HG03103 (cell line): ENCODE data around the gene KIF5B.
"Not testable (repeated sequence)": the region's sequence is repeated elsewhere in the genome, so short reads cannot be mapped to it uniquely, and the experiment has no call there.

ENCODE experiments used
- ATAC-seq: cut with Tn5 transposase; IDR thresholded peaks from one replicate; pipeline ENCODE4 v1.9.1; 2021; ENCODE audit warnings: low read depth; ENCODE audit not compliant: unreplicated experiment

The KIF5B gene

DNA sequence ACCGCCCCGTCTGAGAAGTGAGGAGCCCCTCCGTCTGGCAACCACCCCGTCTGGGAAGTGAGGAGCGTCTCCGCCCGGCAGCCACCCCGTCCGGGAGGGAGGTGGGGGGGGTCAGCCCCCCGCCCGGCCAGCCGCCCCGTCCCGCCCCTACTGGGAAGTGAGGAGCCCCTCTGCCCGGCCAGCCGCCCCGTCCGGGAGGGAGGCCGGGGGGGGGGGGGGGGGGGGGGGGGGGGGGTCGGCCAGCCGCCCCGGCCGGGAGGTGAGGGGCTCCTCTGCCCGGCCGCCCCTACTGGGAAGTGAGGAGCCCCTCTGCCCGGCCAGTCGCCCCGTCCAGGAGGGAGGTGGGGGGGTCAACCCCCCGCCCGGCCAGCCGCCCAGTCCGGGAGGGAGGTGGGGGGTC is 86.4 kb downstream of the KIF5B start:
- ATAC-seq: not testable (repeated sequence)

DNA sequence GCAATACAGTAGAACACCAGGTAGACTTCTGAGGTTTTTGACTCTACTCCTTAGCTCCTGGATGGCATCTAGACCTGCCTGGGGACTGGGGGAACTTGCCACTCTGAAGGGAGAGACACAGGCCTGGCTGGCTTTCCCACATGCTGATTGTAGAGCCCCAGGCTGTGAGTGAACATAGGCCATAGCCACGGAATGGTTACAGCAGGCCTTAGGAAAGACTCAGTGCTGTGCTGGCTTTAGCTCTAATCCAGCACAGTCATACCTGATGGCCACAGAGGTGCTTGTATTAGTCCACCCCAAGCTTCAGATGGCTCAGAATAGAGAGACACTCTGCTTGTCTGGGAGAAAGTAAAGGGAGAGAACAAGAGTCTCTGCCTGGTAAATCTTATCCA is 92.6 kb downstream of the KIF5B start:
- no peak for ATAC-seq

DNA sequence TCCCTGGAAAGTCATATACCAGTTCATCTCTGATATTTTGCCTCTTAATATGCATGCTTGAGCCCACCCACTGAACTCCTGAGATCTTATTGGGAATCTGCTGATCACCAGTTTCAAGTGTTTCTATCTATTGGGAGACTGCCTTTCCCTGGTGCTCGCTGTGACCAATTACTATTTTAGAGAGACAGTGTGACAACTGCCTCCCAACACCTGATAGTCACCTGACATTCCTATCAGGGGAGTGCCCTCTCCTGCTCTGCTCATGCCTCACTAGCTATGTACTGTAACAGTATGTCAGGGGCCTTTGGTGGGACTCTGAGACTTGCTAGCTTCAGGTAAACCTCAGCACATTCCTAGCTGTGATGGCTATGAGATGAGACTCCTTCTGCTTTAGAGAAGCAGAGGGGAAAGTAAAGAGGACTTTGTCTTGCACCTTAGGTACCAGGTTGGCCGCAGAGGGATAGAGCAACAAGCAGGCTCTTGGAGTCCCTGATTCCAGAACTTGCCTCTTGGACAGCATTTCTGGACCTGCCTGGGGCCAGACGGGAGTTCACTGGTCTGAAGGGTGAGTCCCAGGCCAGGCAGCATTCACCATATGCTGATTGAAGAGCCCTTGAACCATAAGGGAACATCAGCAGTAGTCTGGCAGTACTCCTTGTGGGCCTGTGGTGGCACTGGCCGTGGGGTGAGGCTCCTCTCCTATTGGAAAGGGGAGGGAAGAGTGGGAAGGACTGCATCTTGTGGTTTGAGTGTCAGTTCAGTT is 93.2 kb downstream of the KIF5B start:
- no peak for ATAC-seq

DNA sequence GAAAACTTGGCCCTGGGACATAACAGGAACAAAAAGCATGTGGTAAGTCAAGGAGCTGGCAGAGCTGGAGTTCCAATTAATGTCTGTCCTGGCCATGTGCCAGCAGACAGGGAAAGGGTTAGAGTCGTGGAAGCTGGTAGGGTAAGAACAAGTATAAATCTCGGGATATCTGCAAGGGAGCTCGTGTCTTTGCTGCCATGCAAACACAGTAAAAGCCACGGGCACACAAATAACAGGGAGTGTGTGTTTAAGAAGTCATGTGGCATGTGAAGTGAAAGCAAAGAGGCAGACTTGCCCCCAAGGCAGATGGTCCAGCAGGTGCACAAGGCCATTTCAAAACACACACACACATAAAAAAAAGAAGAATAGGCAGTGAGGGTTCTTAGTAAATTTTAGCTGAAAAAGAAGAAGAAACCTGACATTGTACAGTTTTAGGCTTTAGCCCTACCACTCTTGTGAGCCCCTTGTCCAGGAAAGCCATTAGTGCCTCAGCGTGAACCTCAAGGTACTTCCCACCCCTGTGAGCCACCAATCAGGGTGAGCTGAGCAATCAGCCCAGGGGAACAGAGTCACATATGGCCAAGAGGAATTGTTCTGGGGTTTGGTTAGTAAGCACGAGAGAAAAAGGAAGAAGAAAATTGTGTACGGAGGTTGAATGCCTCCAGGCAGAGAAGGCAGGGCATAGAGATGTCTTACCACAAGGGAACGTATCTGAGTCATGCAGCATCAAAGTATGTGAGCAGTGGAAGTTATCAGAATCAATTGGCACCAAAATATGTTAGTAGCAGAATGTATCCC is 94.7 kb downstream of the KIF5B start:
- ATAC-seq: no peak

DNA sequence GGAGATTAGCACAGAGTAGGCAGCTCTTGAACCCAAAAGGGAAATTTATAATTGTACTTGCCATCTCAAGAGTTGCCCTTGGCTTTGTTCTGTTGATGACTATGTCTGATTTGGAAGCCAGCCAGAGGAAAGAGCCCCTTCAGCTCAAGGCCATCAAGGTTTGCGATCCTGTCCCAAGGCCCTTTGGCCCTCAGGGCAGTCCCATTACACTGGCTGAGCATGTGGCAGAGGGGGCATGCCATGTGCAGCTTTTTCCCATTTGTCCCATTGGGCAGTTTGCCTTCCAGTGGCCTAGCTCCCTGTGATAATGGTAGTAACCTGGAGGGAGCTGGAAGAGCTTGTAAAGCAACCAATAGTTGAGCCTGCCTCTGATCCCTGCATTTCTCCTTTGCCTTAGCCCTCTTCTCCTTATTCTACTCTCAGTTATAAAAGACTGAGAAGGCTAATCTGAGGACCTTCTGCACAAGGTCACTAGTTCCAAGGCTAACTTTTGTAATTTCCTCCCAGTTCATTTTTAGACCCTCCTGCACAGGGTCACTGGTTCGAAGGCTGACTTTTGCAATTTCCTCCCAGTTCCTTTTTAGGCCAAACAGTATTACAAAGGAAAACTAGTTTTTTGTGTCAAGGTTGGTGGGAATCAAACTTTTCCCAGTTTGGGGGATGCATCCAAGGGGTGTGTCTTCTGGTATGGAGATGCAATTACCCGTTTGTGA is 96.6 kb downstream of the KIF5B start:
- ATAC-seq: no peak
